Stromal cell of bone marrow (primary cell): Measurements from ENCODE around the gene MCM3.

Source experiments
- DNase-seq: peaks from one replicate; pipeline ENCODE4 v3.0.0-alpha.2; 2012; ENCODE audit warnings: low read depth

The MCM3 gene

GRCh38 chr6:52284460-52285176, at the start of gene MCM3:
Gene MCM3 (minus strand): TSS chr6:52284742. CDS start chr6:52284674, 68 bp downstream.
- peak; percentile 99 for DNase-seq

DNA sequence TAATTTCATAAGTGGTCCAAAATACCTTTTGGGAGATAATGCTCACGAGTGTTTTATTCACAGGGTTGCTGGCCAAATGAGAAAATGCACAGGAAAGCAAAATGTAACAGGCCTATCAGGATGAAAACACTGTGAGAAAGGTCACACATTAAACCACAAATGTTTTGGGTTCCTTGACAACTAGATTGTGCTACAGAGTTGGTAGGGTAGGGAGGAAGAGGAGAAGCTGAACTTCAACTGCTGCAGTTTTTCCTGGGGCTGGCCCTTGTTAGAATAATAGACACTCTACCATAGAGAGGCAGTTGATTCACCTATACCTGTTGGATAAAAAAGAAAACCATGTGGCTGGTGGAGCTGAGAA, 49.3 kb upstream of the MCM3 start:
- DNase-seq: no peak

DNA sequence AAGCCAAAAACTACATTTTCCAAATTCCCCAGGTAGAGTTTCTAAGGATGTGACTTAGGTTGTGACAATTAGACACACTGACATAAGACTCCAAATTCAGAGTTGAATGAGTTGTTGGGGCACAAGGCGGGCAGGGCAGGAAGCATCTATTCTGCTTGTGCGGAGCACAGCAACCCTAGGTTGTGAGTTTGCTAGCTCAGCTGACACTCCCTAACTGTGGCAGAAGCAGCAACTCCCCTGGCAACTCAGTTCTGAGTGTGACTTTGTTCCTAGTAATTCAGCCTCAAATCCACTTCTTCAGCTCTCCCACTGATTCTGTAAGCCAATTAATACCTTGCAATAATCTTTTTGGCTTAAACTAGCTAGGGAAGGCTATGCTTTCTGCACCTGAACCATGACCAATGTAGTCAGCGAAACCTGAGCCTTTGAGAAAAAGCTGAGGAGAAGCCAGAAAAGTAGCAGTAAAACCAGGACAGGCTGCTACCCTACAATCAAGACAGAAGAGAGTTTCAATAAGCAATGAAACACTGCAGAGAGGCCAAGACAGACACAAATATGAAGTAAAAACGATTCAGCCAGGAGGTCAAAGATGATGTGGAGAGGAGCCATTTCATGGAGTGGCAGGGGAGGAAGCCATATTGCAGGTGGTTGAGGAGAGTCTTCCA, 47.4 kb upstream of the MCM3 start:
- no peak for DNase-seq

DNA sequence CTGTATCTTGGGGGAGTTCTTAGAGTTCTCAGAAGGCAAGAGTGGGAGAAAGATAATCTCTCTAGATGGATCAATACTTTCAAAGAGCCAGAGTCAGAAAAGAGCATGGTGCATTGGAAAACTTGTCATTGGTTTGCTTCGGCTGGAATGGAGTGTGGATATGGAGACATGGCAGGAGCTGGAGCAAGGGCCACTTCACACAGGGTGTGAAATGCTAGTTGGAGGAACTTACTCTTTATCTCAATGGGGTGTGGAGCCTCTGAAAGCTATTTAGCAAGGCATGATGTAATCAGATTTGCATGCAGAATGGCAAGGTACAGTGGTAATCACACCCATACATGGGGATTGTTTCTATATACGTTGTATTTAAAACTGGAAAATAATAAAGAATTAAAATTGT, 45.9 kb upstream of the MCM3 start:
- no peak for DNase-seq

DNA sequence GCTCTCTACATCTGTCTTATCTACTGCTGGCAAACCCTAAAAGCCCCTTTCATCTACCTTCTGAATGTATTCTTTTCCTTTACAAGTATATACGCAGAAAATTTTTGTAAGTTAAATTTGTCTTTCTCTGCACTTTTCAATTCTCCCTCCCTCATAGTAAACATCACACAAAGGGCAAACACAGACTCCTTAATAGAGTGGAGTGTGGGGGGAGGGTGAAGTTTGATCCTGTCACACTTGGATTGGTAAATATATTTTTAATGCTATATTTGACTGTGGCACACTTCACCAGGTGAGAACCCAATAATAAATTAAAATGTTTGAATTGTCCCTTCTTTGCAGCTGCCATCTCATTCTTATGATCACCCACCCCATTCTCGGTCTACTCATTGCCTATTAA, 44.2 kb upstream of the MCM3 start:
- DNase-seq: no peak

GRCh38 chr6:52328303-52328662, 43.7 kb upstream of the MCM3 start:
- no peak for DNase-seq

- no peak for DNase-seq
These were observed 42.2 kb upstream of the MCM3 start for GRCh38 chr6:52326540-52327364.

DNA sequence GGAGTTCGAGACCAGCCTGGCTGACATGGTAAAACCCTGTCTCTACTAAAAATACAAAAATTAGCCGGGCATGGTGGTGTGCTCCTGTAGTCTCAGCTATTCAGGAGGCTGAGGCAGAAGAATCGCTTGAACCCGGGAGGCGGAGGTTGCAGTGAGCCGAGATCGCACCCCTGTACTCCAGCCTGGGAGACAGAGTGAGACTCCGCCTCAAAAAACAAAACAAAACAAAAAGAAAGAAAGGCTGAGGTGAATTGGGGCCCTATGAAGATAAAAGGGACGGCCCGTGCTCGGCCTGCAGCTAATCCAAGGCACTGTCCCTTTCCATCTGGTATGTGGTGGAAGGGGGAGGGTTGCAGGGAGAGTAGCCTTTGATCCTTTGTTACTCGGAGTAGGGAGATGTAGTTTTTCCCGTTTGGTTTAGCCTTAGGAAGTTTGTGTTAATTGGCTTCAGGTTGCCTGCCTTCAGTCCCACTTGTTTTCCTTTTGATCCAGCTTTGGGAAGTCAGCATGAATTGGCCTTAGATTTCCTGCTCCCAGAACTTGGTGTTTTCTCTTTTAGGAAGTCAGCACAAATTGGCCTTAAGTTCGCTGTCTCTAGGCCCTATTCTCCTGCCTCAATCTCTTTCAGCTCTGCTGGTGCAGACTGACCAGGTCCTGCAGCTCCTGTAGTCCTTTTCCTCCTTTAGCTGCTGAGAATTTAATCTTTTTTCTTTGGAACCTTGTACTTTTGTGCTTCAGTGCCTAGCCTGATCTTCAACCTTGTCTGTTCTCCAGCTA, 41.3 kb upstream of the MCM3 start:
- no peak for DNase-seq

DNA sequence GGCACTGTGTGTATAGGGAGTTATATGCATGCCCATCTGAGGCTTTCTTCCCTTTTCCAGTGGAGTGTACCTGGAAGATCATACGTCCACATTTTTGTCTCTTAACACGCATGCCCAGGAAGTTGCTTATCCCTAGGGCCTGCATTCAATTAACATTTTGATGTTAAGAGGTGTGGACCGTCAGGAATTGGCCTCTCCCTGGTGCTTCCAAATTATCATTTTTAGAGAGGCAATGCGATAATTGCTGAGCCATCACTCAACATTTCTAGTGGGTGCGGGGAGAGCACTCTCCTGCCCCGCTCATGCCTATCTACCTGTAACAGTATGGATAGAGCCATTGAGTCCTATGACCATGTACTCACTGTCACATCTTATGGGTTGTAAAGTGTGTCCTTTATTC, 39.6 kb upstream of the MCM3 start:
- no peak for DNase-seq

DNA sequence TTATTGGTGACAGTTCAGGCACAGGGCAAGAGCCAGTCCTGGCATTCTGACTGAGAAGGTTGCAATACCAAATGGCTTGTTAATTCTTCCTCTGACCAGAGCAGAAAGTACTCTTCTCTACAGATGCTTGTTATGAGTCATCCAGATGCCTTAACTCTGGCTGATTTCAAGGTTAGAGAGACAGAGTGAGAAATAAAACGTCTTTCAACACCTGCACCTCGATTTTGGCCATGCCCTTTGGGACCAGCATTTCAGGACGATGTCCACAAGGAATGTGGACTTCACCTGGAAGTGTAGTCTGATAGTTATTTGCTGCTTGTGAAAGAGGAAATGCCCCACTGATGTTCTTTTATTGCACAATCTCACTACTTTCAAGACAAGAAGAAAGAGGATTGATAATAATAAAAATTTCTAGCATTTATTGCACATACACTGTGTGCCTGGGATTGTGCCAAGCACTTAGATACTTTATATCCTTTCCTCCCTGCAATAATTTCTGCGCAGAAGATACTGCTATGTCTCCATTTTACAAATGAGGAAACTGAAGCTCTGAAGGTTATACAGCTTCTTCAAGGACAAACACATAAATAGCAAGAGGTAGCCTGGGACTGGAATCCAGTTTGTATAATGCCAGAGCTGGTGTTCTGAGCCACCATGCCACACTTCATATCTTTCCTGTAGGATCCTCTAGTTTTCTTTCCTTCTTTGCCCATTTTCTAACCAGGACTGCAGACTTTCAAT, 33.5 kb upstream of the MCM3 start:
- DNase-seq: peak; percentile 17

- DNase-seq: no peak
These were observed 32.7 kb upstream of the MCM3 start for GRCh38 chr6:52317211-52317610.

DNA sequence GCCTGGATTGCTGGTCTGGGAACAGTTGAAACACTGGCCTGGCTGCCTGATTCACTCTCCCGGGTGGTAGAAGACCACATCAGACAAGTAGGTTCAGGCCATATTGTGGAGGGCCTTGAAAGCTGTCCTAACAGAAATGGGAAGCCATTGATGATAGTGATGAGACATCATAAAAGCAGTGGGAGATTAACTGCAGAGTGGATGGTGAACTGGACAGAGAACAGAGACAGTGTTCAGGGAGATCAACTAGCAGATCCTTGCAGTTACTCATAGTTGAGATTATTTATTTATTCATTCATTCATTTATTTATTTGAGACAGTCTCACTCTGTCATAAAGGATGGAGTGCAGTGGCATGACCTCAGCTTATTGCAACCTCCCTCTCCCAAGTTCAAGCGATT, 30.2 kb upstream of the MCM3 start:
- no peak for DNase-seq

- DNase-seq: no peak
These were observed 27.9 kb upstream of the MCM3 start for GRCh38 chr6:52312461-52312860.

- no peak for DNase-seq
These were observed 26.4 kb upstream of the MCM3 start for GRCh38 chr6:52310932-52311331.

- no peak for DNase-seq
These were observed 23.4 kb upstream of the MCM3 start for GRCh38 chr6:52307900-52308372.

- DNase-seq: no peak
These were observed 22.7 kb upstream of the MCM3 start for GRCh38 chr6:52306972-52307870.

DNA sequence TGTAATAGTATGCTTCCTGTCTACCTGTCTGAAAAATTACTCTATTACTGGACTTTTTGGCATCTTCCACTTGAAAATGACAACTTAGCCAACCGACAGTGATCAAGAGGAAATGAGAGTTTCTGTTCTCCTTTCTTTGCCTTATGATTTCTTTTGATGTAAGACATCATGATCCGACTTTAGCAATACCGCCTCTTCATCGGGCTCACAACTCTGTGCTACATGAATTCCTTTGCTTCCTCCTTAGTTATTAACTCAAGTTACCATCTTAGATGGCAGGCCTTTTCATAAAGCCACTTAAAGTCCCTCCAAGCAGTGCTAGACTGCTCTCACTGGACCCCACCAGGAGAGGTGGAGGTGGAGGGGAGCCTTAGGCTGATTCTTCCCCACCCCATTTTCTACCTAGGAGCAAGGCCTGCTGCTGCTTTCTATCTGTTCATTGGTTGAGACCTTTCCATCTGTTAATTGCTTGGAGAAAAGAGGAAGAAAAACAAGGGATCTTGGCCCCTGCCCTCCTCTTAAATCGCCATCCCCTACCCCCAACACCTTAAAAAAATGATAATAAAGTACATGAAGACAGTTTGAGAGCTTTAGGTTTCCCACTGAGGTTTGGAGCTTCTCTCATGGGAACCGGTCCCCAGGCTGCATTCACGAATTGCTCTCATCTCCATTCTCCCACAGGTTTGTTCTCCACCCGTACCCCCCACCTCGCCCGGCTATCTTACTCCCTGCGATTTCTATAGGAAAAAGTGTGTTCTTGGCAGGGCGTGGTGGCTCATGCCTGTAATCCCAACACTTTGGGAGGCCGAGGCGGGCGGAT, 21.6 kb upstream of the MCM3 start:
- no peak for DNase-seq

- DNase-seq: no peak
These were observed 20.9 kb upstream of the MCM3 start for GRCh38 chr6:52305411-52305810.

DNA sequence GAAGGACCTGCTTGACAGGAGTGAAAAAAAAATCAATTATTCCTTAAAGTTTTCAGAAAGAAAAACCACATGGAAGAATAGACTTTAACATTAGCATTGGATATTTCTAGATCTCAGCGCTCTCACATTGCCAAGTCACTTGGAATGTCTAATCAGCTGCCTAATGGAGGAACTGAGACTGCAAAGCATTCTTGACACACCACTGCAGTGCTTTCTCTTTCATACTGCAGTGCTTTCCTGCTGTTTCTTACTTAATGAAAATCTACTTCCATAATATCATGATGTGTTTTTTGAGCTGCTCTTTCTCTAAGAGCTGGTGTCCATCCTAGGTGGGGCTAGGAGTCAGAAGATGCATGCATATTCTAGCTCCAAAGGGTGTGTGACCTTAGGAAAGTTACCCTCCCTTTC, 20.4 kb upstream of the MCM3 start:
- DNase-seq: no peak

- no peak for DNase-seq
These were observed 18.6 kb upstream of the MCM3 start for GRCh38 chr6:52303178-52303577.
